AG04450 (cell line): Measurements from ENCODE around the gene RARRES1. TPM values are rescaled to one million over a fixed set of nuclear protein-coding genes. Genes with fewer than 3 reads are reported as not detected.
A peak's percentile ranks its signal among the peaks of the same experiment; 100 is the strongest.

Experiments
- CTCF ChIA-PET: fragments of 300-600, 350-600 bp; formaldehyde crosslinking; extraction: SDS; loops from one replicate; lab custom pipeline; 2022; ENCODE audit warnings: antibody characterized with exemption, inconsistent platforms; lab: Charles Lee
- POLR2A ChIA-PET: fragments of 350-600 bp; formaldehyde crosslinking; extraction: SDS; loops from one replicate; lab custom pipeline; 2021; ENCODE audit warnings: antibody characterized with exemption, inconsistent platforms; lab: Yijun Ruan, JAX
- DNase-seq: peaks from one replicate; pipeline ENCODE4 v3.0.0-alpha.2; 2011; ENCODE audit warnings: low read depth, low spot score
- H3K27ac ChIP-seq: one replicate; pipeline ENCODE4 v1.5.1; 2012; ENCODE audit warnings: low read depth, low read length, control low read depth
- H3K27me3 ChIP-seq: one replicate; pipeline ENCODE4 v1.6.0; 2012; ENCODE audit warnings: low read length; ENCODE audit not compliant: control insufficient read depth, insufficient read depth
- H3K4me3 ChIP-seq: 2 replicates; pipeline ENCODE4 v1.5.1; 2011; ENCODE audit warnings: mild to moderate bottlenecking, low read depth, low read length, control low read depth
- H3K9me3 ChIP-seq: 2 replicates; pipeline ENCODE4 v1.5.1; 2012; ENCODE audit warnings: low read length; ENCODE audit not compliant: control insufficient read depth, insufficient read depth
- polyA plus RNA-seq: library from polyadenylated mRNA; depleted of rRNA; stranded (reverse); fragments of >200 nt; gene quantifications from 2 replicates; pipeline ENCODE4 v1.2.3, GENCODE V29; 2011
- TF ChIP-seq, protein P1 (sequence below): IDR thresholded peaks from 2 replicates; pipeline ENCODE4 v1.5.1; 2011; ENCODE audit warnings: low read depth, low read length, control low read depth, inconsistent platforms

RARRES1 gene
- polyA plus RNA-seq, 1 experiment = 50.4 TPM

DNA sequence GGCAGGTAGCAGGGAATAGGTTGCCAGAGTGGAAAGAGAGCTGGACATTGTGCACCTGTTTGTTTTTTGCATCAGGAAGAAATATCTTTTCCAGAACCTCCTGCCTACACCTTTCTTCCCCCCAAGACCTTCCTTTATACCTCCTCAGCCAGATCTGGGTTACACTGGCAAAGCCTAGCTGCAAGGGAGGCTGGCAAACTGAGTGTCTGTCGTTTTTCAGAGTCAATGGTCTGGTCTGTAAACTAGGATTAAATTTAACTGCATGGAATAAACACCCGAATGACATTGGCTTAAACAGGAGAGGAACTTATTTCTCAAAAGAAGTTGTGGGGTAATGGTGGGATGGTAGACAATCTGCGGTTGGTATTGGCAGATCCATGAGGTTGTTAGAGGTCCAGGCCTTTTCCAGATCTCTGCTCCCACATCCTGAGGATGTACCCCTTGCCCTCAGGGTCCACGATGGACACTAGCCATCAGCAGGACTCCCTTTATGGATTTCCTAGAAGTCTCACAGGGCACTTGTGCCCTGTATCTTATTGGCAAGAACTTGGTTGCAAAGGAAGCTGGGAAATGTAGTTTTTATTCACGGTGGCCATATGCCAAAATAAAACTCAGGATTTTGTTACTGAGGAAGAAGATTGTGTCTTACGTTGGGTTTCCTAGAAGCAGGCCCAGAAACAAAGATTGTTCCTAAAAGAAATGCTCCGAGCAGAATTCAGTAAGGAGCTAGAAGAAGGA, 3.2 kb upstream of the RARRES1 start:
- Histone ChIP-seq H3K9me3 (peaks cover 3% of the 10 kb centered on the region), H3K27me3 (no peaks in the 10 kb centered on the region), H3K4me3 (no peak overlapping the region), H3K27ac (no peak overlapping the region)
- TF ChIP-seq, protein P1, sequence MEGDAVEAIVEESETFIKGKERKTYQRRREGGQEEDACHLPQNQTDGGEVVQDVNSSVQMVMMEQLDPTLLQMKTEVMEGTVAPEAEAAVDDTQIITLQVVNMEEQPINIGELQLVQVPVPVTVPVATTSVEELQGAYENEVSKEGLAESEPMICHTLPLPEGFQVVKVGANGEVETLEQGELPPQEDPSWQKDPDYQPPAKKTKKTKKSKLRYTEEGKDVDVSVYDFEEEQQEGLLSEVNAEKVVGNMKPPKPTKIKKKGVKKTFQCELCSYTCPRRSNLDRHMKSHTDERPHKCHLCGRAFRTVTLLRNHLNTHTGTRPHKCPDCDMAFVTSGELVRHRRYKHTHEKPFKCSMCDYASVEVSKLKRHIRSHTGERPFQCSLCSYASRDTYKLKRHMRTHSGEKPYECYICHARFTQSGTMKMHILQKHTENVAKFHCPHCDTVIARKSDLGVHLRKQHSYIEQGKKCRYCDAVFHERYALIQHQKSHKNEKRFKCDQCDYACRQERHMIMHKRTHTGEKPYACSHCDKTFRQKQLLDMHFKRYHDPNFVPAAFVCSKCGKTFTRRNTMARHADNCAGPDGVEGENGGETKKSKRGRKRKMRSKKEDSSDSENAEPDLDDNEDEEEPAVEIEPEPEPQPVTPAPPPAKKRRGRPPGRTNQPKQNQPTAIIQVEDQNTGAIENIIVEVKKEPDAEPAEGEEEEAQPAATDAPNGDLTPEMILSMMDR = no peak
- ChIA-PET POLR2A (interaction anchor here (0.6 kb wide), 1 partner anchor 21 kb away, joined by 3 read pairs; no protein-coding TSS in a partner anchor), CTCF (interaction anchor here (0.5 to 5.4 kb wide), 4 partner anchors 8 to 1429 kb away, joined by 3 to 37 read pairs (median 4); no protein-coding TSS in a partner anchor)
- no peak for DNase-seq

GRCh38 chr3:158733656-158734055, 1.4 kb upstream of the RARRES1 start:
- DNase-seq = no peak
- no peak overlapping the region for H3K4me3 ChIP-seq
- ChIA-PET CTCF (no interaction called here), POLR2A (no interaction called here)
- peaks cover 3% of the 10 kb centered on the region for H3K9me3 ChIP-seq
- no peak overlapping the region for H3K27ac ChIP-seq
- H3K27me3 ChIP-seq = no peaks in the 10 kb centered on the region
- TF ChIP-seq, protein P1 = no peak

GRCh38 chr3:158732856-158733200, 571 bp upstream of the RARRES1 start:
- peaks cover 3% of the 10 kb centered on the region for H3K9me3 ChIP-seq
- peak overlapping the region; percentile 59 for H3K4me3 ChIP-seq
- TF ChIP-seq, protein P1 = no peak
- no peaks in the 10 kb centered on the region for H3K27me3 ChIP-seq
- no peak overlapping the region for H3K27ac ChIP-seq
- DNase-seq = no peak
- ChIA-PET POLR2A (no interaction called here), CTCF (no interaction called here)

DNA sequence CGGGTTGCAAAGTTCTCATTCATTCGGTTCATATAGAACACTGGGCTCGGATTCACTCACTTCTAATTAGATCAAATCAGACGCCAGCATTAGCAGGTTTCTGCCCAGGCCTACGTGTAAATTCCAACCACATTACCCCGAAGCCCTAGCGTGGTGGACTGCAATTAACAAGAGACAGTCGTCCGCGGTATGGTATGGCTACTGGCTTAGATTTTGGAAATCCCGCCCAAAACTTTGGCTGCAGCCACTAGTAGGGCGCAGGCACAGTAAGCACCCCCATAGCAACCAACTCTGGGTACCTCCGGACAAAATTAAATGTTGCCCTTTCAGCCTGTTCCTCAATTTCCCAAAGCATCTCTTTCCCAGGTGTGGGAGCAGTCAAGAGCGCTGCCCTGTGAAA, 771 bp downstream of the RARRES1 start:
- H3K4me3 ChIP-seq = peak overlapping the region; percentile 59
- TF ChIP-seq, protein P1 = no peak
- CTCF ChIA-PET = interaction anchor here (1.5 to 6.9 kb wide), 2 partner anchors 59 to 73 kb away, joined by 3 to 206 read pairs; no protein-coding TSS in a partner anchor
- H3K27me3 ChIP-seq = no peaks in the 10 kb centered on the region
- DNase-seq = no peak
- POLR2A ChIA-PET = no interaction called here
- peak overlapping the region; percentile 2 for H3K27ac ChIP-seq
- H3K9me3 ChIP-seq = peaks cover 3% of the 10 kb centered on the region

GRCh38 chr3:158728851-158729250, 3.4 kb downstream of the RARRES1 start:
- Histone ChIP-seq H3K9me3 (no peaks in the 10 kb centered on the region; the same call in none of the 2 replicates), H3K27me3 (no peaks in the 10 kb centered on the region), H3K27ac (no peak overlapping the region), H3K4me3 (no peak overlapping the region)
- TF ChIP-seq, protein P1 = no peak
- POLR2A ChIA-PET = interaction anchor here (0.6 kb wide), 1 partner anchor 61 kb away, joined by 4 read pairs; no protein-coding TSS in a partner anchor
- no peak for DNase-seq
- CTCF ChIA-PET = interaction anchor here (0.7 to 6.9 kb wide), 14 partner anchors 13 to 190 kb away, joined by 3 to 206 read pairs (median 11); partner anchors contain the start of gene GFM1
